Activated T-cell treated with anti-CD3 and anti-CD28 coated beads, Interleukin-2, amount 50 U/mL, for 24 hours (primary cell): ENCODE data around the gene TCEAL7.
"Not testable (repeated sequence)": the region's sequence is repeated elsewhere in the genome, so short reads cannot be mapped to it uniquely, and the experiment has no call there.

Experiments
- DNase-seq: peaks from one replicate; pipeline ENCODE4 v3.0.0-alpha.2; 2020
- H3K27ac Mint-ChIP-seq: 2 replicates; pipeline ENCODE4 v1.8.0; 2020; ENCODE audit warnings: mild to moderate bottlenecking, mixed read lengths
- H3K27me3 Mint-ChIP-seq: 2 replicates; pipeline ENCODE4 v1.8.0; 2020; ENCODE audit warnings: mixed read lengths
- H3K36me3 Mint-ChIP-seq: 2 replicates; pipeline ENCODE4 v1.8.0; 2020; ENCODE audit warnings: low read depth, mixed read lengths
- H3K4me1 Mint-ChIP-seq: 2 replicates; pipeline ENCODE4 v1.8.0; 2020; ENCODE audit warnings: low read depth, mixed read lengths
- H3K4me3 Mint-ChIP-seq: 2 replicates; pipeline ENCODE4 v1.8.0; 2020; ENCODE audit warnings: mild to moderate bottlenecking, moderate library complexity, mixed read lengths
- H3K9me3 Mint-ChIP-seq: 2 replicates; pipeline ENCODE4 v1.8.0; 2020; ENCODE audit warnings: mixed read lengths

TCEAL7 gene

GRCh38 chrX:103329991-103330390 is at the start of gene TCEAL7:
TCEAL7 (plus strand) TSS chrX:103330239; CDS start chrX:103331404, 1,165 bp downstream.
- Mint-ChIP-seq H3K9me3 (no peaks in the 10 kb centered on the region), H3K4me1 (no peaks in the 10 kb centered on the region), H3K4me3 (no peak within 1 kb of the TSS), H3K27ac (no peak within 1 kb of the TSS), H3K36me3 (no peaks in the 10 kb centered on the region), H3K27me3 (peaks cover 61% of the 10 kb centered on the region)
- no peak for DNase-seq

GRCh38 chrX:103293118-103293517 is 36.9 kb upstream of the TCEAL7 start:
- no peak for DNase-seq
- H3K4me3 Mint-ChIP-seq, result no peak overlapping the region
- no peak overlapping the region for H3K27ac Mint-ChIP-seq
- H3K9me3 Mint-ChIP-seq, result no peaks in the 10 kb centered on the region
- peaks cover 33% of the 10 kb centered on the region for H3K27me3 Mint-ChIP-seq
- H3K4me1 Mint-ChIP-seq, result no peaks in the 10 kb centered on the region
- H3K36me3 Mint-ChIP-seq, result no peaks in the 10 kb centered on the region

- peaks cover 6% of the 10 kb centered on the region for H3K4me1 Mint-ChIP-seq
- H3K36me3 Mint-ChIP-seq, result peaks cover 1% of the 10 kb centered on the region
- peaks cover 2% of the 10 kb centered on the region for H3K9me3 Mint-ChIP-seq
- no peak overlapping the region for H3K27ac Mint-ChIP-seq
- no peak for DNase-seq
- H3K27me3 Mint-ChIP-seq, result peaks cover 31% of the 10 kb centered on the region
- no peak overlapping the region for H3K4me3 Mint-ChIP-seq
These were observed 25.3 kb upstream of the TCEAL7 start for GRCh38 chrX:103304705-103305104.

- not testable (repeated sequence) for DNase-seq, H3K9me3 Mint-ChIP-seq, H3K27ac Mint-ChIP-seq, H3K36me3 Mint-ChIP-seq, H3K4me1 Mint-ChIP-seq, H3K4me3 Mint-ChIP-seq
- H3K27me3 Mint-ChIP-seq, result peaks cover 33% of the 10 kb centered on the region
These were observed 24.4 kb upstream of the TCEAL7 start for GRCh38 chrX:103305666-103306065.

GRCh38 chrX:103309860-103310554 is 20.0 kb upstream of the TCEAL7 start:
- peaks cover 1% of the 10 kb centered on the region for H3K36me3 Mint-ChIP-seq
- no peak for DNase-seq
- peaks cover 32% of the 10 kb centered on the region for H3K27me3 Mint-ChIP-seq
- peaks cover 2% of the 10 kb centered on the region for H3K9me3 Mint-ChIP-seq
- H3K4me1 Mint-ChIP-seq, result peaks cover 5% of the 10 kb centered on the region
- peak overlapping the region; percentile 73 for H3K4me3 Mint-ChIP-seq
- no peak overlapping the region for H3K27ac Mint-ChIP-seq

- peak within 1 kb of the TSS; percentile 63 for H3K27ac Mint-ChIP-seq
- H3K4me1 Mint-ChIP-seq, result peaks cover 4% of the 10 kb centered on the region
- DNase-seq, result peak; percentile 85
- peaks cover 2% of the 10 kb centered on the region for H3K9me3 Mint-ChIP-seq
- H3K27me3 Mint-ChIP-seq, result peaks cover 32% of the 10 kb centered on the region
- H3K4me3 Mint-ChIP-seq, result peak within 1 kb of the TSS; percentile 73
- peaks cover 1% of the 10 kb centered on the region for H3K36me3 Mint-ChIP-seq
These were observed 19.3 kb upstream of the TCEAL7 start, which contains the start of gene BEX2 for GRCh38 chrX:103310555-103311398. BEX2 (minus strand) TSS chrX:103310990; CDS start chrX:103309976, 1,014 bp downstream.

GRCh38 chrX:103311399-103311780 is 18.6 kb upstream of the TCEAL7 start:
- H3K27ac Mint-ChIP-seq, result no peak overlapping the region
- no peak overlapping the region for H3K4me3 Mint-ChIP-seq
- H3K9me3 Mint-ChIP-seq, result no peaks in the 10 kb centered on the region
- no peak for DNase-seq
- H3K36me3 Mint-ChIP-seq, result peaks cover 1% of the 10 kb centered on the region
- peaks cover 32% of the 10 kb centered on the region for H3K27me3 Mint-ChIP-seq
- peaks cover 4% of the 10 kb centered on the region for H3K4me1 Mint-ChIP-seq

GRCh38 chrX:103330681-103331288 is 746 bp downstream of the TCEAL7 start:
- H3K4me3 Mint-ChIP-seq, result no peak overlapping the region
- H3K9me3 Mint-ChIP-seq, result no peaks in the 10 kb centered on the region
- H3K27me3 Mint-ChIP-seq, result peaks cover 68% of the 10 kb centered on the region
- H3K36me3 Mint-ChIP-seq, result no peaks in the 10 kb centered on the region
- H3K27ac Mint-ChIP-seq, result no peak overlapping the region
- H3K4me1 Mint-ChIP-seq, result no peaks in the 10 kb centered on the region
- DNase-seq, result no peak

- DNase-seq, result no peak
- Mint-ChIP-seq H3K27me3 (peaks cover 41% of the 10 kb centered on the region), H3K9me3 (no peaks in the 10 kb centered on the region), H3K36me3 (no peaks in the 10 kb centered on the region), H3K27ac (no peak overlapping the region), H3K4me3 (no peak overlapping the region), H3K4me1 (peaks cover 2% of the 10 kb centered on the region)
These were observed 8.6 kb downstream of the TCEAL7 start for GRCh38 chrX:103338663-103339062.

- Mint-ChIP-seq H3K9me3 (no peaks in the 10 kb centered on the region), H3K4me3 (no peak overlapping the region), H3K27ac (no peak overlapping the region), H3K36me3 (no peaks in the 10 kb centered on the region), H3K27me3 (peaks cover 41% of the 10 kb centered on the region), H3K4me1 (peaks cover 2% of the 10 kb centered on the region)
- DNase-seq, result no peak
These were observed 13.1 kb downstream of the TCEAL7 start for GRCh38 chrX:103343105-103343504.

GRCh38 chrX:103344606-103345005 is 14.6 kb downstream of the TCEAL7 start:
- Mint-ChIP-seq H3K36me3 (no peaks in the 10 kb centered on the region), H3K4me1 (peaks cover 2% of the 10 kb centered on the region), H3K27me3 (peaks cover 48% of the 10 kb centered on the region), H3K4me3 (no peak overlapping the region), H3K9me3 (no peaks in the 10 kb centered on the region), H3K27ac (no peak overlapping the region)
- DNase-seq, result no peak

GRCh38 chrX:103347682-103348397 is 17.8 kb downstream of the TCEAL7 start:
- Mint-ChIP-seq H3K4me3 (no peak overlapping the region), H3K36me3 (no peaks in the 10 kb centered on the region), H3K9me3 (no peaks in the 10 kb centered on the region), H3K4me1 (peaks cover 2% of the 10 kb centered on the region), H3K27me3 (peaks cover 48% of the 10 kb centered on the region), H3K27ac (no peak overlapping the region)
- no peak for DNase-seq

- peak within 1 kb of the TSS; percentile 41 for H3K27ac Mint-ChIP-seq
- no peaks in the 10 kb centered on the region for H3K9me3 Mint-ChIP-seq
- H3K4me3 Mint-ChIP-seq, result peak within 1 kb of the TSS; percentile 81
- no peak for DNase-seq
- H3K4me1 Mint-ChIP-seq, result peaks cover 3% of the 10 kb centered on the region
- no peaks in the 10 kb centered on the region for H3K36me3 Mint-ChIP-seq
- H3K27me3 Mint-ChIP-seq, result peaks cover 40% of the 10 kb centered on the region
These were observed 26.2 kb downstream of the TCEAL7 start, which contains the start of gene TCEAL9 for GRCh38 chrX:103356130-103356798. TCEAL9 (plus strand) TSS chrX:103356506; CDS start chrX:103357685, 1,179 bp downstream.

- Mint-ChIP-seq H3K9me3 (no peaks in the 10 kb centered on the region), H3K36me3 (no peaks in the 10 kb centered on the region), H3K4me1 (peaks cover 3% of the 10 kb centered on the region), H3K27ac (peak overlapping the region; percentile 19), H3K4me3 (peak overlapping the region; percentile 81), H3K27me3 (peaks cover 40% of the 10 kb centered on the region)
- no peak for DNase-seq
These were observed 26.8 kb downstream of the TCEAL7 start for GRCh38 chrX:103356858-103357257.
